Erythroblast (primary cell): ENCODE data around the gene ZNF469.

Experiments used
- GATA1 ChIP-seq: IDR thresholded peaks from 2 replicates; pipeline ENCODE4 v1.6.1; 2011; ENCODE audit warnings: low read depth, mild to moderate bottlenecking, control low read depth, low read length, moderate library complexity
- POLR2A ChIP-seq: IDR thresholded peaks from 2 replicates; pipeline ENCODE4 v1.6.1; 2011; ENCODE audit warnings: mild to moderate bottlenecking, low read length

DNA sequence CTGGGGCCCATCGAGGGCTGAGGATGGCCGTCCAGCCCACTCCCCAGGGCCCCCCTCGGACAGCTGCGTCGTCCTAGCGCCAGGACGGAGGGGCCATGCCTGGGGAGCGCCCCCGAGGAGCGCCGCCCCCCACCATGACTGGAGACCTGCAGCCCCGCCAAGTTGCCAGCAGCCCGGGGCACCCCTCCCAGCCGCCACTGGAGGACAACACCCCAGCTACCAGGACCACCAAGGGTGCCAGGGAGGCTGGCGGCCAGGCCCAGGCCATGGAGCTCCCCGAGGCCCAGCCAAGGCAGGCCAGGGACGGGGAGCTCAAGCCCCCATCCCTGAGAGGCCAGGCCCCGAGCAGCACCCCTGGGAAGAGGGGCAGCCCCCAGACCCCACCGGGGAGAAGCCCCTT lies 44.6 kb downstream of the ZNF469 start:
- TF ChIP-seq POLR2A, result no peak
- TF ChIP-seq GATA1, result no peak
